Astrocyte of the spinal cord (primary cell): Measurements from ENCODE around the gene HTR6.

Source experiments
- DNase-seq: peaks from one replicate; pipeline ENCODE4 v3.0.0; 2011; ENCODE audit warnings: low read depth, low spot score
- H3K4me3 ChIP-seq: 2 replicates; pipeline ENCODE4 v1.5.1; 2011; ENCODE audit warnings: low read depth, mild to moderate bottlenecking, low read length, moderate library complexity
- CTCF ChIP-seq: IDR thresholded peaks from 2 replicates; pipeline ENCODE4 v1.5.1; 2012; ENCODE audit warnings: low read depth, mild to moderate bottlenecking, low read length, inconsistent platforms
- in situ Hi-C: cut with HindIII; loops from 2 replicates; pipeline ENCODE4 v1.10.0; 2017; ENCODE audit warnings: low sequenced_read_pairs

The HTR6 gene

DNA sequence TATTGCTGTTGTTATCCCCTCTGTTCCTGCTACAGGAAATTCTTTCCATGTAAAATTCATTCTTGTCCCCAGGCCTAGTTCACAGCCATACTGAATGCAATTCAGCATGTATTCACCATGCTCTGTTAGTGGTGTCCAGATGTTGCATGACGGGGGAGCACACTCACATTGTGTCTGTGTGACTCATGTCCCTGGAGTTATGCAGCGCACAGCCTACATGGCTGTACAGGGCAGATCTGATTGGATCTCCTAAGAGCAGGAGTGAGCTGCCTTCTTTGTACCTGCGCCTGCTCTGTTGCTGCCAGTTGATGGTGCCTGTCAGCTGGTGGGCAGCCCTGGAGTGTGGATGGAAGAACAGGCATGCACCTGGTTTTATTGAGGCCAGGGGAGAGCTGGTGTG lies 17.6 kb downstream of the HTR6 start:
- in situ Hi-C loops, result no loop called here

DNA sequence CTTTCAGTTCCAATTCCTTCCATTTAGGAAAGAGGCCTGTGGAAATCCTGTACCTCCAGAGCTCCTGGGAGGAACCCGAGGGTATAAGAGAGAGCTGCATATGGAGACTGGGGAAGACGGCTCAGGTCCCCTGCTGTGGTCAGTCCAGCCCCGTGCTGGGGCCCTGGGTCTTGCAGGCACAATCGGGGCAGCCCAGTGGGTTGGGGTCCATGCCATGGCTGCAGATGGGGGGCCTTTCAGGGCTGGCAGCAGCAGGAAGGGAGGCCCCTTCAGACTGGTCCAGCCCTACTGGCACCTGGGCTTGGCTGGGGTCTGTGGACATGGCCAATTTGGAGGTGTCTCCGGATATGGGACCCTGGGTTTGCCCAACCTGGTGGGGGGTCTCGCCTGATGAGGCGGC lies 18.2 kb downstream of the HTR6 start:
- in situ Hi-C loops, result no loop called here
- TF ChIP-seq CTCF, result no peak
- no peak for DNase-seq
- no peak overlapping the region for H3K4me3 ChIP-seq

More for the DNA sequence above, 17.6 kb downstream of the HTR6 start:
- H3K4me3 ChIP-seq, result no peak overlapping the region
- TF ChIP-seq CTCF, result no peak
- DNase-seq, result peak; percentile 63

DNA sequence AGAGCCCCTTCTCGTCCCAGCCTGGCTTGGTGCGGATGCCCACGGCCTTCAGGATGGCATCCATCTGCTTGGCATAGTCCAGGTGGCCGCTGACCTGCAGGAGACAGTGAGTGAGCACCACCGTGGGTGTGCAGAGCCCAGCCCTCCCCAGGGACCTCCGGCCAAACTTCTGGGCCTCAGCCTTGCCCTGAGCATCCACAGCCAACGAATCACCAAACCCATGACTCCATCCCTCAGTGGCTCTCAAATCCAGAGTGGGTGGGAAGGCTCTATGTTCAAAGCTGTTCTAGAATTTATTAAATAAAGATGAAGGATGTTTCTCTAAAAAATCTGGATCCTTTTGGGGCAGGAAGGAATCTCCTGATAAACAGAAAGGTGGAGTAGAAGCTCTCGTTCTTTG lies 18.7 kb downstream of the HTR6 start:
- DNase-seq, result no peak
- no peak for TF ChIP-seq CTCF
- no peak overlapping the region for H3K4me3 ChIP-seq
- in situ Hi-C loops, result no loop called here

DNA sequence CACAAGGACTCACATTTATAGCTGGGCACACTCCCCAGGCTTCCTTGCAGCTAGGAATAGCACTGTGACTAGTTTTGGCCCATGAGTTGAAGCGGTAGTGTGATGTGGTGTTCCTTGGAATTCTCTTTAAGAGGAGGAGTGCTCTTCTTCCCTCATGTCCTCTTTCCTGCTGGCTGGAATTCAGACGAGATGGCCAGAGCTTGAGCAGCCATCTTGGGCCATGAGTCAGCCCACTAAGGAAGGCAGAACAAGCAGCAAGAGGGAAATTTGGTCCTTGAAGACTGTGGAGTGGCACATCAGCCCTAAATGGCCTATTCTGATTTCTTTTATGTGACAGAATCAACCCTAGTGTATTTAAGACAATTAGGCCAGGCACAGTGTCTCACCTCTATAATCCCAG lies 20.0 kb downstream of the HTR6 start:
- DNase-seq, result no peak

DNA sequence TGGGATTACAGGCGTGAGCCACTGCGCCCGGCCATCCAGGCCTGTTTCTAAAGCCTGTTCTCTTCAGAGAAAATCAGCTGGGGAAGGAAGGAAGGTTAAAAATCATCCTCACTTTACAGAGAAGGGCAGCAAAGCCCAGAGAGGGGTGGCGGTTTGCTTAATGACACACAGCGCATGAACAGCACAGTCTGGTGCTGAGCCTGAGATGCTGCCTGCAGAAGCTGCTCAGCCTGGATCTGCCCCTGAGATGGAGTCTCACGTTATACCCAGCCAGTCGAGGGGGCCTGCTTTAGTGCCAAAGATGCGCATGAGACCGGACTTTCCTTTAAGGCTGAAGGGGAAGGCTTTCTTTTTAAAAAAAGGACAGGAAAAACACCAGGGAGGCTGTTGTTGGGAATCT lies 21.3 kb downstream of the HTR6 start:
- DNase-seq, result no peak

More for the DNA sequence above, 20.0 kb downstream of the HTR6 start:
- no peak overlapping the region for H3K4me3 ChIP-seq
- in situ Hi-C loops, result no loop called here
- TF ChIP-seq CTCF, result no peak

DNA sequence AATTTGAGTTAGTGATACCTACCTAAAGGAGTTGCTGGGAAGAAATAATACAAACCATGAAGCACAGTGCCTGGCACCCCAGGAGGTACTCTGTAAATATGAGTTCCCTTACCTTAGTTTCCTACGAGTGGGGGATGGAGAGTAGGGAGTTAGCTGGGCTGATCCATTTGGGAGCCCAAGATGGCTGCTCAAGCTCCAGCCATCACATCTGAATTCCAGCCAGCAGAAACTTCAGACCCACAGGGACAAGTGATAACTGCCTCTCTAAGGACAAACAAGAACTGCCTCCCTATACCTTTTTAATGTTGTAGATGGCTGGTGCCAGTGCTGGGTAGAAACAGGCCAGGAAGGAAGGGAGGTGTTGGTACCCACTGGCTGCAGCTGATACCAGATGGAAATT lies 22.7 kb downstream of the HTR6 start:
- in situ Hi-C loops, result no loop called here
- no peak for TF ChIP-seq CTCF
- H3K4me3 ChIP-seq, result no peak overlapping the region
- DNase-seq, result no peak

More for the DNA sequence above, 21.3 kb downstream of the HTR6 start:
- in situ Hi-C loops, result no loop called here
- TF ChIP-seq CTCF, result no peak
- no peak overlapping the region for H3K4me3 ChIP-seq
